Neural progenitor cell (in vitro differentiated cells): ENCODE results near the gene ZCWPW1.
"Not testable (repeated sequence)": the region's sequence is repeated elsewhere in the genome, so short reads cannot be mapped to it uniquely, and the experiment has no call there.

ENCODE experiments used
- EZH2phosphoT487 ChIP-seq: fragments of 200-600 bp; sonication (generic); IDR thresholded peaks from 2 replicates; pipeline ENCODE4 v1.6.1; 2017; ENCODE audit warnings: antibody characterized with exemption
- TF ChIP-seq, protein P1 (sequence below): fragments of 200-600 bp; sonication (generic); IDR thresholded peaks from 2 replicates; pipeline ENCODE4 v1.5.1; 2017; ENCODE audit warnings: antibody characterized with exemption, mild to moderate bottlenecking

DNA sequence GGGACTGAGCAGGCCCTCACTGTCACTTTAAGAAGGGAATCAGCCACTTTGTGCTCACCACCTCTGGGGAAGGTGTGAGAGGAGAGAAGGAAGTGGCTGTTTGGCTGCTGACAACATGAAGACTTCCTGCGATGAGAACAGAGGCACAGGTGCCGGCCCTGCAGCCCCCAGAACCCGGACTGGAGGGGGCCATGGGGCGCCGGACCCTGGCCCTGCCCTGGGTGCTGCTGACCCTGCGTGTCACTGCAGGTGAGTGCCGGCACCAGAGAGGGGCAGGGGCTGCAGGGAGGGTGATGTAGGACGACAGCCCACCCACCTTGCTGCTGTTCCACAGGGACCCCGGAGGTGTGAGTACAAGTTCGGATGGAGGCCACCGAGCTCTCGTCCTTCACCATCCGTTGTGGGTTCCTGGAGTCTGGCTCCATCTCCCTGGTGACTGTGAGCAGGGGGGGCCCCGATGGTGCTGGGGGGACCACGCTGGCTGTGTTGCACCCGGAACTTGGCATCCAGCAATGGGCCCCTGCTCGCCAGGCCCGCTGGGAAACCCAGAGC is 76.2 kb downstream of the ZCWPW1 start:
- TF ChIP-seq, protein P1, sequence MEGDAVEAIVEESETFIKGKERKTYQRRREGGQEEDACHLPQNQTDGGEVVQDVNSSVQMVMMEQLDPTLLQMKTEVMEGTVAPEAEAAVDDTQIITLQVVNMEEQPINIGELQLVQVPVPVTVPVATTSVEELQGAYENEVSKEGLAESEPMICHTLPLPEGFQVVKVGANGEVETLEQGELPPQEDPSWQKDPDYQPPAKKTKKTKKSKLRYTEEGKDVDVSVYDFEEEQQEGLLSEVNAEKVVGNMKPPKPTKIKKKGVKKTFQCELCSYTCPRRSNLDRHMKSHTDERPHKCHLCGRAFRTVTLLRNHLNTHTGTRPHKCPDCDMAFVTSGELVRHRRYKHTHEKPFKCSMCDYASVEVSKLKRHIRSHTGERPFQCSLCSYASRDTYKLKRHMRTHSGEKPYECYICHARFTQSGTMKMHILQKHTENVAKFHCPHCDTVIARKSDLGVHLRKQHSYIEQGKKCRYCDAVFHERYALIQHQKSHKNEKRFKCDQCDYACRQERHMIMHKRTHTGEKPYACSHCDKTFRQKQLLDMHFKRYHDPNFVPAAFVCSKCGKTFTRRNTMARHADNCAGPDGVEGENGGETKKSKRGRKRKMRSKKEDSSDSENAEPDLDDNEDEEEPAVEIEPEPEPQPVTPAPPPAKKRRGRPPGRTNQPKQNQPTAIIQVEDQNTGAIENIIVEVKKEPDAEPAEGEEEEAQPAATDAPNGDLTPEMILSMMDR = not testable (repeated sequence)
- TF ChIP-seq EZH2phosphoT487 = not testable (repeated sequence)
